CD4-positive, alpha-beta T cell (primary cell): ENCODE results near the gene ARHGEF6. TPM values are rescaled to one million over a fixed set of nuclear protein-coding genes. Genes with fewer than 3 reads are reported as not detected.

Experiments used
- ATAC-seq: fragments of 200-7000 bp; cut with Tn5 transposase; one replicate; pipeline ENCODE4 v1.10.0; 2022; ENCODE audit warnings: mild to moderate bottlenecking; ENCODE audit not compliant: poor library complexity
- CTCF ChIA-PET: fragments of 350-600 bp; sonication (Branson Sonifier 250); formaldehyde crosslinking; loops from one replicate; lab custom pipeline; 2021; ENCODE audit warnings: antibody characterized with exemption, inconsistent platforms; lab: Charles Lee
- POLR2A ChIA-PET: fragments of 350-600 bp; sonication (Branson Sonifier 250); formaldehyde crosslinking; loops from one replicate; lab custom pipeline; 2021; ENCODE audit warnings: antibody characterized with exemption, inconsistent platforms; lab: Charles Lee
- DNase-seq, 14 experiments: peaks; one replicate each; pipeline ENCODE4 v3.0.0-alpha.2; 2013 to 2020; ENCODE audit warnings: mixed read lengths in 2 of 14
- H3K27ac ChIP-seq, 2 donors: one replicate each; pipeline versions ENCODE4 v1.5.1 to v1.7.0; 2013; ENCODE audit warnings: low read length in 2 of 2, low read depth in 1 of 2, mild to moderate bottlenecking in 1 of 2
- H3K27me3 ChIP-seq, 2 experiments: 1 replicate in 1 of 2; 2 replicates in 1 of 2; pipeline versions ENCODE4 v1.6.1 to v1.7.0; 2013; ENCODE audit warnings: low read length in 2 of 2, control low read depth in 1 of 2, mild to moderate bottlenecking in 1 of 2, moderate library complexity in 1 of 2; ENCODE audit not compliant: insufficient read depth in 2 of 2, control insufficient read depth in 1 of 2
- H3K36me3 ChIP-seq: one replicate; pipeline ENCODE4 v1.6.1; 2013; ENCODE audit warnings: low read length, control low read depth; ENCODE audit not compliant: insufficient read depth
- H3K4me1 ChIP-seq: one replicate; pipeline ENCODE4 v1.6.1; 2013; ENCODE audit warnings: low read length, control low read depth; ENCODE audit not compliant: insufficient read depth
- H3K4me3 ChIP-seq: one replicate; pipeline ENCODE4 v1.5.1; 2013; ENCODE audit warnings: mild to moderate bottlenecking, low read length, moderate library complexity
- H3K9me3 ChIP-seq, 2 experiments: 1 replicate in 1 of 2; 2 replicates in 1 of 2; pipeline versions ENCODE4 v1.6.1 to v1.7.0; 2013; ENCODE audit warnings: low read length in 2 of 2, mild to moderate bottlenecking in 2 of 2, control low read depth in 1 of 2, moderate library complexity in 1 of 2; ENCODE audit not compliant: control insufficient read depth in 1 of 2, insufficient read depth in 1 of 2
- H3K27ac Mint-ChIP-seq: one replicate; pipeline ENCODE4 v1.8.0; 2020; ENCODE audit warnings: mixed read lengths
- H3K27me3 Mint-ChIP-seq: one replicate; pipeline ENCODE4 v1.8.0; 2021; ENCODE audit warnings: mixed read lengths
- H3K36me3 Mint-ChIP-seq: one replicate; pipeline ENCODE4 v1.8.0; 2021; ENCODE audit warnings: low read depth, mixed read lengths
- H3K4me1 Mint-ChIP-seq: one replicate; pipeline ENCODE4 v1.8.0; 2021; ENCODE audit warnings: low read depth, mixed read lengths
- H3K4me3 Mint-ChIP-seq: one replicate; pipeline ENCODE4 v1.8.0; 2020; ENCODE audit warnings: mild to moderate bottlenecking, mixed read lengths
- H3K9me3 Mint-ChIP-seq: one replicate; pipeline ENCODE4 v1.8.0; 2020; ENCODE audit warnings: mixed read lengths
- intact Hi-C, 2 experiments: fragments of 100-400 bp; cut with DNase I in 1 of 2; cut with micrococcal nuclease in 1 of 2; formaldehyde crosslinking; loops; one replicate each; pipeline versions ENCODE4 v1.15.1 to v1.9.0; 2023 to 2025; cut with DNase I, micrococcal nuclease
- total RNA-seq, 174 experiments: library from RNA in 2 of 174; stranded (reverse) in 2 of 174; gene quantifications; one replicate each; pipeline ENCODE4 v1.2.3 and lab custom pipeline; 2021 to 2026
- TF ChIP-seq, protein P1 (sequence below): fragments of 200-600 bp; IDR thresholded peaks from one replicate; pipeline ENCODE4 v1.8.0; 2022; ENCODE audit warnings: antibody characterized with exemption, mild to moderate bottlenecking

Gene ARHGEF6
- total RNA-seq, 2 experiments from 2014 or later: 43.3 to 45.3 TPM

DNA sequence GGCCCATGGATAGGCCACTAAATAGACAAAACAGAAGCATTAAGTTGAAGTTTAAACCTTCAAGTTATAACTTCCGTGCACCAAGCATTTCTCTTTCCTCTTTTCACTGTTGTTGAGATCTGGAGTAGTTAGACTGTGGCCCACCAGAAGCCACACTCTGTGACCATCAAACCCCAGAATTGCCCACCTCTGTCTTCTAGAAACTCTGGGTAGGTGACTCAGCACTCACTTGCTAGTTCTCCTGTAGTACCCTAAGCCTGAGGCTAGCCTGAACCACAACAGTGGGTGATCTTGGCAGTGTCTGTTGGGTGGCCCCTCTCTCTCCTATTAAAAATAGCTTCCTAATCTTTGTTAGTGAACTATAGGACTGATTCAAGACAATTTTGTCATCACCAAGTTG is 157.3 kb downstream of the ARHGEF6 start:
- no peaks in the 10 kb centered on the region for H3K36me3 Mint-ChIP-seq
- H3K9me3 Mint-ChIP-seq: peaks cover 3% of the 10 kb centered on the region
- DNase-seq: no peak
- H3K27ac Mint-ChIP-seq: peak overlapping the region; percentile 31
- ChIA-PET POLR2A (interaction anchor here (1.2 to 2.7 kb wide), 3 partner anchors 7 to 35 kb away, joined by 4 to 10 read pairs (median 7); no protein-coding TSS in a partner anchor), CTCF (no interaction called here)
- H3K4me3 Mint-ChIP-seq: no peak overlapping the region
- Histone ChIP-seq H3K4me3 (no peak overlapping the region), H3K27ac (no peak overlapping the region), H3K27me3 (no peaks in the 10 kb centered on the region), H3K4me1 (peaks cover 59% of the 10 kb centered on the region), H3K36me3 (no peaks in the 10 kb centered on the region), H3K9me3 (no peaks in the 10 kb centered on the region)
- ATAC-seq: no peak
- intact Hi-C loops: no loop called here
- H3K4me1 Mint-ChIP-seq: peaks cover 96% of the 10 kb centered on the region
- TF ChIP-seq, protein P1, sequence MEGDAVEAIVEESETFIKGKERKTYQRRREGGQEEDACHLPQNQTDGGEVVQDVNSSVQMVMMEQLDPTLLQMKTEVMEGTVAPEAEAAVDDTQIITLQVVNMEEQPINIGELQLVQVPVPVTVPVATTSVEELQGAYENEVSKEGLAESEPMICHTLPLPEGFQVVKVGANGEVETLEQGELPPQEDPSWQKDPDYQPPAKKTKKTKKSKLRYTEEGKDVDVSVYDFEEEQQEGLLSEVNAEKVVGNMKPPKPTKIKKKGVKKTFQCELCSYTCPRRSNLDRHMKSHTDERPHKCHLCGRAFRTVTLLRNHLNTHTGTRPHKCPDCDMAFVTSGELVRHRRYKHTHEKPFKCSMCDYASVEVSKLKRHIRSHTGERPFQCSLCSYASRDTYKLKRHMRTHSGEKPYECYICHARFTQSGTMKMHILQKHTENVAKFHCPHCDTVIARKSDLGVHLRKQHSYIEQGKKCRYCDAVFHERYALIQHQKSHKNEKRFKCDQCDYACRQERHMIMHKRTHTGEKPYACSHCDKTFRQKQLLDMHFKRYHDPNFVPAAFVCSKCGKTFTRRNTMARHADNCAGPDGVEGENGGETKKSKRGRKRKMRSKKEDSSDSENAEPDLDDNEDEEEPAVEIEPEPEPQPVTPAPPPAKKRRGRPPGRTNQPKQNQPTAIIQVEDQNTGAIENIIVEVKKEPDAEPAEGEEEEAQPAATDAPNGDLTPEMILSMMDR: no peak
- H3K27me3 Mint-ChIP-seq: no peaks in the 10 kb centered on the region

DNA sequence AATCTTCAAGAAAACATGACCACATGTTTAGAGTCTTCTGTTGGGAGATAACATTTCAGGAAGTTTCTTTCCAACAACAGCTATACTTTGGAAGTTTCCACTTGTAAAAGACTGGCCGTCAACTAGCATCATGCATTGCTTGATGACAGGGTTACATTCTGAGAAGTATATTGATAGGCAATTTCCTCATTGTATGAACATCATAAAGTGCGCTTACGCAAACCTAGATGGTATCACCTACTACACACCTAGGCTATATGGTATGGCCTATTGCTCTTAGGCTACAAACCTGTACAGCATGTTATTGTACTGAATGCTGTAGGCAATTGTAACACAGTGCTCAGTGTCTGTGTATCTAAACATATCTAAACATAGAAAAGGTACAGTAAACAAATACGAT is 158.2 kb downstream of the ARHGEF6 start:
- Mint-ChIP-seq H3K9me3 (peaks cover 3% of the 10 kb centered on the region), H3K27ac (peak overlapping the region; percentile 31), H3K4me1 (peaks cover 94% of the 10 kb centered on the region), H3K36me3 (no peaks in the 10 kb centered on the region), H3K4me3 (no peak overlapping the region), H3K27me3 (no peaks in the 10 kb centered on the region)
- H3K27ac ChIP-seq: no peak overlapping the region
- intact Hi-C loops: no loop called here
- ATAC-seq (no peak), DNase-seq (no peak)
- ChIA-PET CTCF (no interaction called here), POLR2A (interaction anchor here (1.2 to 2.7 kb wide), 3 partner anchors 8 to 35 kb away, joined by 4 to 10 read pairs (median 7); no protein-coding TSS in a partner anchor)
- no peaks in the 10 kb centered on the region for H3K27me3 ChIP-seq
- H3K9me3 ChIP-seq: no peaks in the 10 kb centered on the region
- H3K4me1 ChIP-seq: peaks cover 60% of the 10 kb centered on the region
- no peak overlapping the region for H3K4me3 ChIP-seq
- TF ChIP-seq, protein P1: no peak
- no peaks in the 10 kb centered on the region for H3K36me3 ChIP-seq

DNA sequence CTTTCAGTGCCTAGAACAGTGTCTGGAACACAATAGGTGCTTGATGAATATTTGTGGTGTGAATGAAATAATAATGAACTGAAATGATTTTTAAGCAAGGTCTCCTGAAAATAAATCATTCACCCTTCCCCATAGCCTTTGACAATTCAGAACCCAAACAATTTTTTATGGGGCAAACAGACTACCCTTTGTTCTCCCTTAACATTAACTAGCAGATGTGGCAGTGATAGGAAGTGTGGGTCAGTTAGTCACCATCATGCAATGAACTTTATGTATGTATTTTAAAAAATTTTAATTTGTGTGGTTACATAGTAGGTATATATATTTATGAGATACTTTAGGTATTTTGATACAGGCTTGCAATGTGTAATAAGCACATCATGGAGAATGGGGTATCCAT is 160.0 kb downstream of the ARHGEF6 start:
- no peak for DNase-seq
- POLR2A ChIA-PET: interaction anchor here (1.5 to 4.6 kb wide), 2 partner anchors 8 to 15 kb away, joined by 5 to 60 read pairs; no protein-coding TSS in a partner anchor
- Histone ChIP-seq H3K9me3 (no peaks in the 10 kb centered on the region), H3K36me3 (no peaks in the 10 kb centered on the region), H3K27ac (no peak overlapping the region), H3K27me3 (no peaks in the 10 kb centered on the region), H3K4me3 (no peak overlapping the region), H3K4me1 (peaks cover 63% of the 10 kb centered on the region)
- CTCF ChIA-PET: no interaction called here
- Mint-ChIP-seq H3K4me3 (no peak overlapping the region), H3K27me3 (no peaks in the 10 kb centered on the region), H3K4me1 (peaks cover 86% of the 10 kb centered on the region), H3K27ac (peak overlapping the region; percentile 91), H3K36me3 (no peaks in the 10 kb centered on the region), H3K9me3 (peaks cover 3% of the 10 kb centered on the region)
- no peak for ATAC-seq
- TF ChIP-seq, protein P1: no peak
- intact Hi-C loops: no loop called here
